SK-N-SH (cell line): ENCODE results near the gene CD300LF.

Experiments
- CTCF ChIP-seq: fragments of 200-600 bp; sonication (generic); IDR thresholded peaks from 2 replicates; pipeline ENCODE4 v1.6.1; 2017; ENCODE audit warnings: antibody characterized with exemption, mild to moderate bottlenecking, moderate library complexity
- EZH2phosphoT487 ChIP-seq: fragments of 200-600 bp; sonication (generic); IDR thresholded peaks from 2 replicates; pipeline ENCODE4 v1.6.1; 2017; ENCODE audit warnings: low read depth, mixed run types, mild to moderate bottlenecking, antibody characterized with exemption, moderate library complexity, borderline replicate concordance
- FOXM1 ChIP-seq: IDR thresholded peaks from 2 replicates; pipeline ENCODE4 v1.4.0; 2012; ENCODE audit warnings: low read depth, mild to moderate bottlenecking
- GABPA ChIP-seq: IDR thresholded peaks from 2 replicates; pipeline ENCODE4 v1.4.0; 2012; ENCODE audit warnings: low read depth, mild to moderate bottlenecking
- JUND ChIP-seq: IDR thresholded peaks from 2 replicates; pipeline ENCODE4 v1.4.0; 2012
- MAX ChIP-seq: IDR thresholded peaks from 2 replicates; pipeline ENCODE4 v1.4.0; 2012; ENCODE audit warnings: low read depth
- POLR2AphosphoS5 ChIP-seq: IDR thresholded peaks from 2 replicates; pipeline ENCODE4 v1.6.1; 2012; ENCODE audit warnings: low read depth, low read length
- REST ChIP-seq: IDR thresholded peaks from 2 replicates; pipeline ENCODE4 v1.6.1; 2012; ENCODE audit warnings: mild to moderate bottlenecking, low read depth, low read length, moderate library complexity
- RXRA ChIP-seq: IDR thresholded peaks from 2 replicates; pipeline ENCODE4 v1.4.0; 2012; ENCODE audit warnings: low read depth, mild to moderate bottlenecking, borderline replicate concordance
- SIN3A ChIP-seq: IDR thresholded peaks from 2 replicates; pipeline ENCODE4 v1.6.1; 2012; ENCODE audit warnings: low read depth, mild to moderate bottlenecking, low read length, moderate library complexity, borderline replicate concordance
- TEAD4 ChIP-seq: IDR thresholded peaks from 2 replicates; pipeline ENCODE4 v1.4.0; 2012; ENCODE audit warnings: mild to moderate bottlenecking, borderline replicate concordance; ENCODE audit not compliant: insufficient read depth

- TF ChIP-seq CTCF (no peak), REST (no peak), EZH2phosphoT487 (no peak), RXRA (no peak), TEAD4 (no peak), GABPA (no peak), POLR2AphosphoS5 (no peak), JUND (no peak), MAX (no peak), SIN3A (no peak), FOXM1 (no peak)
These were observed 17.1 kb upstream of the CD300LF start for GRCh38 chr17:74729866-74730265.
